Astrocyte of the spinal cord (primary cell): Measurements from ENCODE around the gene SCAF4.

ENCODE experiments used
- DNase-seq: peaks from one replicate; pipeline ENCODE4 v3.0.0; 2011; ENCODE audit warnings: low read depth, low spot score
- H3K4me3 ChIP-seq: 2 replicates; pipeline ENCODE4 v1.5.1; 2011; ENCODE audit warnings: low read depth, mild to moderate bottlenecking, low read length, moderate library complexity
- CTCF ChIP-seq: IDR thresholded peaks from 2 replicates; pipeline ENCODE4 v1.5.1; 2012; ENCODE audit warnings: low read depth, mild to moderate bottlenecking, low read length, inconsistent platforms
- in situ Hi-C: cut with HindIII; loops from 2 replicates; pipeline ENCODE4 v1.10.0; 2017; ENCODE audit warnings: low sequenced_read_pairs

Gene SCAF4

GRCh38 chr21:31678478-31678877 lies 53.4 kb downstream of the SCAF4 start:
- no peak overlapping the region for H3K4me3 ChIP-seq
- in situ Hi-C loops = no loop called here
- DNase-seq = no peak
- no peak for TF ChIP-seq CTCF

- in situ Hi-C loops = no loop called here
- H3K4me3 ChIP-seq = no peak overlapping the region
- TF ChIP-seq CTCF = no peak
- DNase-seq = no peak
Observed at GRCh38 chr21:31677047-31677446, 54.9 kb downstream of the SCAF4 start.

GRCh38 chr21:31675960-31676359 lies 56.0 kb downstream of the SCAF4 start:
- in situ Hi-C loops = no loop called here
- no peak for DNase-seq
- no peak overlapping the region for H3K4me3 ChIP-seq
- no peak for TF ChIP-seq CTCF

GRCh38 chr21:31675318-31675717 lies 56.6 kb downstream of the SCAF4 start:
- H3K4me3 ChIP-seq = no peak overlapping the region
- DNase-seq = no peak
- TF ChIP-seq CTCF = no peak
- in situ Hi-C loops = no loop called here

- no peak for TF ChIP-seq CTCF
- no peak overlapping the region for H3K4me3 ChIP-seq
- DNase-seq = no peak
- in situ Hi-C loops = no loop called here
Observed at GRCh38 chr21:31673321-31673912, 58.5 kb downstream of the SCAF4 start.

- TF ChIP-seq CTCF = no peak
- no peak for DNase-seq
- in situ Hi-C loops = no loop called here
- no peak overlapping the region for H3K4me3 ChIP-seq
Observed at GRCh38 chr21:31671931-31672330, 60.0 kb downstream of the SCAF4 start.

- no peak for TF ChIP-seq CTCF
- no peak overlapping the region for H3K4me3 ChIP-seq
- in situ Hi-C loops = no loop called here
- DNase-seq = no peak
Observed at GRCh38 chr21:31671146-31671716, 60.7 kb downstream of the SCAF4 start.
